H1 (cell line): ENCODE measurements around the gene TNFSF12. TPM values are rescaled to one million over a fixed set of nuclear protein-coding genes. Genes with fewer than 3 reads are reported as not detected.
"Not testable (repeated sequence)": the region's sequence is repeated elsewhere in the genome, so short reads cannot be mapped to it uniquely, and the experiment has no call there.

ENCODE experiments used
- CTCF ChIA-PET: fragments of 300-600 bp; sonication (Branson Sonifier 250); formaldehyde crosslinking; loops from one replicate; lab custom pipeline; 2021; ENCODE audit not compliant: partially characterized antibody; lab: Charles Lee
- POLR2A ChIA-PET: fragments of 300-600 bp; sonication (Branson Sonifier 250); formaldehyde crosslinking; loops from one replicate; lab custom pipeline; 2021; ENCODE audit warnings: inconsistent platforms; ENCODE audit not compliant: partially characterized antibody; lab: Charles Lee
- DNase-seq, 2 experiments: peaks; one replicate each; pipeline versions ENCODE4 v3.0.0 to v3.0.0-alpha.2; 2010 to 2022; ENCODE audit warnings: low spot score in 2 of 2, low read depth in 1 of 2, mixed read lengths in 1 of 2
- FAIRE-seq: peaks from 2 replicates; lab custom pipeline; 2011; peaks lifted over from hg19 to GRCh38; lab: Jason Lieb, UNC
- H2AFZ ChIP-seq: 2 replicates; pipeline ENCODE4 v1.8.1; 2012; ENCODE audit warnings: low read length, inconsistent platforms
- H2AK5ac ChIP-seq: 2 replicates; pipeline ENCODE4 v1.6.1; 2013; ENCODE audit warnings: low read depth, low read length
- H2BK120ac ChIP-seq: replicated peaks from 2 replicates; pipeline ENCODE3; 2013; ENCODE audit warnings: low read depth, low read length, inconsistent platforms
- H2BK12ac ChIP-seq: 2 replicates; pipeline ENCODE4 v1.6.1; 2013; ENCODE audit warnings: low read depth, low read length
- H2BK15ac ChIP-seq: 2 replicates; pipeline ENCODE4 v1.6.1; 2013; ENCODE audit warnings: low read length
- H2BK20ac ChIP-seq: 2 replicates; pipeline ENCODE4 v1.6.1; 2013; ENCODE audit warnings: low read length
- H2BK5ac ChIP-seq: 2 replicates; pipeline ENCODE4 v1.6.1; 2013; ENCODE audit warnings: low read depth, low read length
- H3K14ac ChIP-seq: 2 replicates; pipeline ENCODE4 v1.6.1; 2013; ENCODE audit warnings: inconsistent platforms; ENCODE audit not compliant: insufficient read length
- H3K18ac ChIP-seq: 2 replicates; pipeline ENCODE4 v1.6.1; 2013; ENCODE audit warnings: low read length; ENCODE audit errors: extremely low read depth
- H3K23ac ChIP-seq: 2 replicates; pipeline ENCODE4 v1.6.1; 2013; ENCODE audit warnings: inconsistent platforms; ENCODE audit not compliant: insufficient read length
- H3K23me2 ChIP-seq: 2 replicates; pipeline ENCODE4 v1.6.1; 2013; ENCODE audit warnings: low read depth, low read length
- H3K27ac ChIP-seq: 2 replicates; pipeline ENCODE4 v1.6.1; 2011; ENCODE audit warnings: low read depth, low read length, inconsistent platforms
- H3K27me3 ChIP-seq, 4 experiments: replicated peaks in 1 of 4; 1 replicate in 1 of 4; 2 replicates in 3 of 4; pipeline versions ENCODE4 v1.6.1 to v1.8.1; 2011 to 2013; ENCODE audit warnings: low read length in 3 of 4, mild to moderate bottlenecking in 3 of 4, inconsistent platforms in 2 of 4, mixed read lengths in 2 of 4, moderate library complexity in 1 of 4; ENCODE audit not compliant: control insufficient read depth in 3 of 4, insufficient read depth in 3 of 4; ENCODE audit errors: extremely low read depth in 1 of 4
- H3K36me3 ChIP-seq, 4 experiments: 2 replicates each; pipeline versions ENCODE4 v1.6.1 to v1.8.1; 2011 to 2013; ENCODE audit warnings: mild to moderate bottlenecking in 4 of 4, low read length in 3 of 4, moderate library complexity in 2 of 4, control low read depth in 1 of 4, inconsistent platforms in 1 of 4; ENCODE audit not compliant: insufficient read depth in 4 of 4, control insufficient read depth in 2 of 4
- H3K4ac ChIP-seq: replicated peaks from 2 replicates; pipeline ENCODE3; 2013; ENCODE audit warnings: low read length, low read depth, mixed read lengths, inconsistent platforms; ENCODE audit not compliant: insufficient read length
- H3K4me1 ChIP-seq, 4 experiments: replicated peaks in 1 of 4; 1 replicate in 1 of 4; 2 replicates in 3 of 4; pipeline versions ENCODE4 v1.6.1 to v1.8.1; 2011 to 2013; ENCODE audit warnings: low read length in 3 of 4, inconsistent platforms in 2 of 4, mixed read lengths in 1 of 4; ENCODE audit not compliant: insufficient read depth in 4 of 4, control insufficient read depth in 3 of 4
- H3K4me2 ChIP-seq, 2 experiments: 2 replicates each; pipeline versions ENCODE4 v1.6.1 to v1.8.1; 2011 to 2013; ENCODE audit warnings: low read depth in 2 of 2, low read length in 2 of 2, control low read depth in 1 of 2, inconsistent platforms in 1 of 2, mild to moderate bottlenecking in 1 of 2; ENCODE audit not compliant: insufficient read depth in 1 of 2
- H3K4me3 ChIP-seq, 4 experiments: fragments of 200-600, 300-600 bp in 1 of 4; sonication (generic), shearing (Covaris generic), sonication (Bioruptor Twin) in 1 of 4; 2 replicates each; pipeline versions ENCODE4 v1.5.1 to v1.8.1; 2011 to 2016; ENCODE audit warnings: low read length in 4 of 4, low read depth in 3 of 4, control low read depth in 2 of 4, inconsistent platforms in 2 of 4, mild to moderate bottlenecking in 2 of 4, mixed read lengths in 1 of 4, moderate library complexity in 1 of 4; ENCODE audit not compliant: insufficient read depth in 2 of 4; ENCODE audit errors: extremely low read depth in 1 of 4
- H3K56ac ChIP-seq: replicated peaks from 2 replicates; pipeline ENCODE3; 2013; ENCODE audit warnings: low read depth, mild to moderate bottlenecking, mixed read lengths, low read length, inconsistent platforms; ENCODE audit not compliant: insufficient read length
- H3K79me1 ChIP-seq: 2 replicates; pipeline ENCODE4 v1.6.1; 2013; ENCODE audit warnings: low read depth, low read length, control low read depth
- H3K79me2 ChIP-seq, 2 experiments: 2 replicates each; pipeline versions ENCODE4 v1.6.1 to v1.8.1; 2012 to 2013; ENCODE audit warnings: low read length in 2 of 2, mild to moderate bottlenecking in 2 of 2, inconsistent platforms in 1 of 2; ENCODE audit not compliant: insufficient read depth in 2 of 2, control insufficient read depth in 1 of 2
- H3K9ac ChIP-seq, 4 experiments: replicated peaks in 1 of 4; 1 replicate in 1 of 4; 2 replicates in 3 of 4; pipeline versions ENCODE4 v1.6.1 to v1.8.1; 2011 to 2013; ENCODE audit warnings: low read depth in 3 of 4, low read length in 3 of 4, control low read depth in 2 of 4, mild to moderate bottlenecking in 2 of 4, moderate library complexity in 2 of 4, inconsistent platforms in 1 of 4; ENCODE audit errors: extremely low read depth in 1 of 4
- H3K9me3 ChIP-seq, 2 experiments: 2 replicates each; pipeline versions ENCODE4 v1.6.1 to v1.8.1; 2012 to 2013; ENCODE audit warnings: mild to moderate bottlenecking in 2 of 2, moderate library complexity in 2 of 2, control low read depth in 1 of 2, inconsistent platforms in 1 of 2, low read depth in 1 of 2, low read length in 1 of 2, mixed read lengths in 1 of 2; ENCODE audit not compliant: insufficient read depth in 2 of 2
- H4K20me1 ChIP-seq, 2 experiments: replicated peaks in 1 of 2; 2 replicates each; pipeline versions ENCODE3 to v1.8.1; 2011 to 2013; ENCODE audit warnings: inconsistent platforms in 2 of 2, low read length in 2 of 2, mild to moderate bottlenecking in 1 of 2; ENCODE audit not compliant: insufficient read depth in 2 of 2, control insufficient read depth in 1 of 2
- H4K5ac ChIP-seq: 2 replicates; pipeline ENCODE4 v1.6.1; 2013; ENCODE audit warnings: low read length, low read depth, mixed read lengths, inconsistent platforms; ENCODE audit not compliant: insufficient read length
- H4K8ac ChIP-seq: 2 replicates; pipeline ENCODE4 v1.8.0; 2013; ENCODE audit warnings: mild to moderate bottlenecking, moderate library complexity, low read length, inconsistent platforms; ENCODE audit not compliant: insufficient read depth; ENCODE audit errors: extremely low read depth
- H4K91ac ChIP-seq: replicated peaks from 2 replicates; pipeline ENCODE3; 2013; ENCODE audit warnings: low read length, mixed read lengths, inconsistent platforms; ENCODE audit not compliant: insufficient read length
- GTF2F1 ChIP-seq: IDR thresholded peaks from 2 replicates; pipeline ENCODE4 v1.6.1; 2012; ENCODE audit warnings: low read depth, low read length, improper control_type of control experiment, borderline replicate concordance
- MAFK ChIP-seq: IDR thresholded peaks from 2 replicates; pipeline ENCODE4 v1.6.1; 2012; ENCODE audit warnings: low read depth, mild to moderate bottlenecking, improper control_type of control experiment, low read length
- SIRT6 ChIP-seq: IDR thresholded peaks from one replicate; pipeline ENCODE4 v1.7.1; 2012; ENCODE audit warnings: low read length, inconsistent platforms
- YY1 ChIP-seq: IDR thresholded peaks from 2 replicates; pipeline ENCODE4 v1.6.1; 2011; ENCODE audit warnings: low read depth, mild to moderate bottlenecking, low read length
- WGBS, 2 experiments: shearing (Covaris generic) in 1 of 2; methylation state at CpG; one replicate each; pipeline versions ENCODE4 v1.1.6 to v1.1.7; 2013 to 2015; ENCODE audit warnings: low lambda C conversion rate in 2 of 2, mixed read lengths in 2 of 2, inconsistent platforms in 1 of 2, low coverage in 1 of 2, missing lambda C conversion rate in 1 of 2; ENCODE audit not compliant: insufficient replicate concordance in 2 of 2, insufficient coverage in 1 of 2, insufficient read length in 1 of 2; ENCODE audit errors: extremely low coverage in 1 of 2, missing lambda C conversion rate in 1 of 2; 5-methylcytosine and 5-hydroxymethylcytosine counted together
- polyA plus RNA-seq, 7 experiments: library from polyadenylated mRNA; depleted of rRNA in 3 of 7; stranded (reverse) in 5 of 7; unstranded in 2 of 7; fragments of >200 nt in 5 of 7; fragments of 200-250 nt in 2 of 7; gene quantifications; 1 replicate in 5 of 7; 2 replicates in 1 of 7; 4 replicates in 1 of 7; pipeline versions ENCODE4 v1.2.1 to v1.2.3, GENCODE V29; 2011 to 2013; ENCODE audit warnings: missing spikeins in 2 of 7, mixed read lengths in 2 of 7
- total RNA-seq: library from RNA; stranded (reverse); fragmentation: NEBNext Ultra II Directional; extraction: Animal tissue kit (Norgen Biotek cat#: 25700); gene quantifications from 2 replicates; pipeline ENCODE4 v1.2.1, GENCODE V29; 2021
- TF ChIP-seq, protein P1 (sequence below): IDR thresholded peaks from 2 replicates; pipeline ENCODE4 v1.6.1; 2012; ENCODE audit warnings: inconsistent platforms
- TF ChIP-seq, protein P2 (sequence below), 3 experiments: IDR thresholded peaks; 1 replicate in 2 of 3; 2 replicates in 1 of 3; pipeline versions ENCODE4 v1.5.1 to v1.6.1; 2011; ENCODE audit warnings: low read length in 3 of 3, mild to moderate bottlenecking in 3 of 3, inconsistent platforms in 2 of 3, low read depth in 1 of 3, moderate library complexity in 1 of 3; ENCODE audit not compliant: insufficient read depth in 1 of 3; ENCODE audit errors: control extremely low read depth in 1 of 3

TNFSF12 gene
- total and polyA plus RNA-seq, 2 of the 8 experiments (the other 6 are each of a cell fraction or from before 2014, with no cell fraction given), result 7.2 to 9.6 TPM

DNA sequence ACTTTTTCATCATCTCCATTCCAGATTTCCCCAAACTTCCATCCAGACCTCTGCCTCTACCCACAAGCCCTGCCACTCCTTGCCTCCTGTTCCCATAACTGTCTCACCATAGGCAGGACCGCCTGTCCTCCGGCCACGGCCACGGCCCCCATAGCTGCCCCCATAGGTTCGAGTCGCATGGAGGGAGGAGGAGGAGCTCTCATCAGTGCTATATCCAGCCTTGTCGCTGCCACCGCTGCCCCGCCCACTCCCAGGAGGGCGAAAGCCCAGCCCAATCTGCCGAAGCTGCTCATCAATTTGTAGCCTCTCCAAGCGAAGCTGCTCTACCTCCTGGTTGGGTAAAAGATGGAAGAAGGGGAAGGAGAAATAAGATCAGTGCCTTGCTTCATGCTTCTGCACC lies 44.4 kb downstream of the TNFSF12 start (continued):
- TF ChIP-seq, protein P1, sequence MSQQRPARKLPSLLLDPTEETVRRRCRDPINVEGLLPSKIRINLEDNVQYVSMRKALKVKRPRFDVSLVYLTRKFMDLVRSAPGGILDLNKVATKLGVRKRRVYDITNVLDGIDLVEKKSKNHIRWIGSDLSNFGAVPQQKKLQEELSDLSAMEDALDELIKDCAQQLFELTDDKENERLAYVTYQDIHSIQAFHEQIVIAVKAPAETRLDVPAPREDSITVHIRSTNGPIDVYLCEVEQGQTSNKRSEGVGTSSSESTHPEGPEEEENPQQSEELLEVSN, result no peak
- TF ChIP-seq YY1, result no peak
- no peak for TF ChIP-seq SIRT6
- TF ChIP-seq, protein P2, sequence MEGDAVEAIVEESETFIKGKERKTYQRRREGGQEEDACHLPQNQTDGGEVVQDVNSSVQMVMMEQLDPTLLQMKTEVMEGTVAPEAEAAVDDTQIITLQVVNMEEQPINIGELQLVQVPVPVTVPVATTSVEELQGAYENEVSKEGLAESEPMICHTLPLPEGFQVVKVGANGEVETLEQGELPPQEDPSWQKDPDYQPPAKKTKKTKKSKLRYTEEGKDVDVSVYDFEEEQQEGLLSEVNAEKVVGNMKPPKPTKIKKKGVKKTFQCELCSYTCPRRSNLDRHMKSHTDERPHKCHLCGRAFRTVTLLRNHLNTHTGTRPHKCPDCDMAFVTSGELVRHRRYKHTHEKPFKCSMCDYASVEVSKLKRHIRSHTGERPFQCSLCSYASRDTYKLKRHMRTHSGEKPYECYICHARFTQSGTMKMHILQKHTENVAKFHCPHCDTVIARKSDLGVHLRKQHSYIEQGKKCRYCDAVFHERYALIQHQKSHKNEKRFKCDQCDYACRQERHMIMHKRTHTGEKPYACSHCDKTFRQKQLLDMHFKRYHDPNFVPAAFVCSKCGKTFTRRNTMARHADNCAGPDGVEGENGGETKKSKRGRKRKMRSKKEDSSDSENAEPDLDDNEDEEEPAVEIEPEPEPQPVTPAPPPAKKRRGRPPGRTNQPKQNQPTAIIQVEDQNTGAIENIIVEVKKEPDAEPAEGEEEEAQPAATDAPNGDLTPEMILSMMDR (IDR thresholded peaks at IDR 0.05; ENCODE audit: control extremely low read depth in 1 of 3, insufficient read depth in 1 of 3, low read depth in 1 of 3, low read length in 3 of 3), result no peak
- no peak for TF ChIP-seq GTF2F1
- no peak for TF ChIP-seq MAFK

DNA sequence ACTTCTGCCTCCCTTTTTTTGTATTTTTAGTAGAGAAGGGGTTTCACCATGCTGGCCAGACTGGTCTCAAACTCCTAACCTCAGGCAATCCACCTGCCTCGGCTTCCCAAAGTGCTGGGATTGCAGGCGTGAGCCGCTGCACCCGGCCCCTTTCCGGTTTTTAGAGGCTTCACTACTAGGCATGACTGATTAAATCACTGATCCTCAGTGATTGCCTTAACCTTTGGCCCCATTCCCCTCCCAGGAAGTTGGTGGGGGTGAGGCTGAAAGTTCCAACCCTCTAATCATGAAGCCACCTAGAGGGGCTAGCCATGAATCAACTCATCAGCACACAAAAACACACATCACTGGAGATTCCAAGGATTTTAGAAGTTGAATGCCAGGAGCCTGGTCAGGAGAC lies 48.7 kb downstream of the TNFSF12 start:
- peaks cover 17 to 77% (median 55%) of the 10 kb centered on the region in 4 experiments for H3K36me3 ChIP-seq
- H4K20me1 ChIP-seq, H4K91ac ChIP-seq, H3K9ac ChIP-seq, DNase-seq, H3K56ac ChIP-seq, H3K79me1 ChIP-seq, H3K18ac ChIP-seq, H3K27ac ChIP-seq, H2BK5ac ChIP-seq, H3K14ac ChIP-seq, H3K23me2 ChIP-seq, H3K9me3 ChIP-seq, H4K8ac ChIP-seq, H2BK120ac ChIP-seq, H3K27me3 ChIP-seq, H2AK5ac ChIP-seq, H4K5ac ChIP-seq, H3K4me2 ChIP-seq, H3K4ac ChIP-seq, H3K79me2 ChIP-seq, H2BK15ac ChIP-seq, H2AFZ ChIP-seq, H2BK20ac ChIP-seq, H3K4me1 ChIP-seq, H3K23ac ChIP-seq, H3K4me3 ChIP-seq, H2BK12ac ChIP-seq: not testable (repeated sequence)
- WGBS, 2 experiments, result 93% methylated on average over 5 of the region's 5 CpGs; no CpG with 5 or more reads in 1 of the 2 experiments
- FAIRE-seq, result peak; percentile 97
- CTCF ChIA-PET, result interaction anchor here (1.3 kb wide), 1 partner anchor 35 kb away, joined by 3 read pairs; no protein-coding TSS in a partner anchor
- POLR2A ChIA-PET, result interaction anchor here (1.0 to 1.8 kb wide), 2 partner anchors 8 to 12 kb away, joined by 3 to 9 read pairs; partner anchors contain the start of gene SOX15
